ENCODE data around the gene RNF135. TPM values are rescaled to one million over a fixed set of nuclear protein-coding genes. Genes with fewer than 3 reads are reported as not detected.
"Not testable (repeated sequence)": the region's sequence is repeated elsewhere in the genome, so short reads cannot be mapped to it uniquely, and the experiment has no call there.

RNF135 gene
- total and polyA plus RNA-seq, 9 donors, result 7.8 to 11.2 (median 9.3) TPM

- DNase-seq, result no peak
- WGBS (ENCODE audit: insufficient coverage), result 87% methylated on average over 3 of the region's 6 CpGs
- peaks cover 37% of the 10 kb centered on the region for H3K36me3 ChIP-seq (ENCODE audit: control insufficient read depth, insufficient read depth, low read length)
These were observed 26.4 kb downstream of the RNF135 start for GRCh38 chr17:30997270-30997669.

GRCh38 chr17:30997842-30998241, 27.0 kb downstream of the RNF135 start:
- WGBS (ENCODE audit: insufficient coverage), result no CpG with 5 or more reads among the region's 5 CpGs
- Histone ChIP-seq H3K27me3 (ENCODE audit: control insufficient read depth, insufficient read depth, low read length) (no peaks in the 10 kb centered on the region), H3K4me1 (ENCODE audit: control insufficient read depth, insufficient read depth, low read length) (no peaks in the 10 kb centered on the region), H3K36me3 (ENCODE audit: control insufficient read depth, insufficient read depth, low read length) (peaks cover 40% of the 10 kb centered on the region), H3K27ac (ENCODE audit: low read length) (no peak overlapping the region), H3K4me3 (ENCODE audit: low read length) (no peak overlapping the region), H3K9me3 (replicated peaks; ENCODE audit: control insufficient read depth, low read depth, low read length) (no peaks in the 10 kb centered on the region)
- DNase-seq, result no peak

More at GRCh38 chr17:30997270-30997669, 26.4 kb downstream of the RNF135 start:
- no peaks in the 10 kb centered on the region for H3K9me3 ChIP-seq (replicated peaks; ENCODE audit: control insufficient read depth, low read depth, low read length)
- H3K27ac ChIP-seq (ENCODE audit: low read length), result no peak overlapping the region
- no peaks in the 10 kb centered on the region for H3K4me1 ChIP-seq (ENCODE audit: control insufficient read depth, insufficient read depth, low read length)
- no peaks in the 10 kb centered on the region for H3K27me3 ChIP-seq (ENCODE audit: control insufficient read depth, insufficient read depth, low read length)
- H3K4me3 ChIP-seq (ENCODE audit: low read length), result no peak overlapping the region

- H3K4me3 ChIP-seq (ENCODE audit: low read length), result no peak overlapping the region
- no peak overlapping the region for H3K27ac ChIP-seq (ENCODE audit: low read length)
- H3K4me1 ChIP-seq (ENCODE audit: control insufficient read depth, insufficient read depth, low read length), result no peaks in the 10 kb centered on the region
- 76% methylated on average over 3 of the region's 7 CpGs for WGBS (ENCODE audit: insufficient coverage)
- H3K9me3 ChIP-seq (replicated peaks; ENCODE audit: control insufficient read depth, low read depth, low read length), result no peaks in the 10 kb centered on the region
- peaks cover 36% of the 10 kb centered on the region for H3K36me3 ChIP-seq (ENCODE audit: control insufficient read depth, insufficient read depth, low read length)
- no peak for DNase-seq
- no peaks in the 10 kb centered on the region for H3K27me3 ChIP-seq (ENCODE audit: control insufficient read depth, insufficient read depth, low read length)
These were observed 31.2 kb downstream of the RNF135 start for GRCh38 chr17:31002047-31002446.

- no peak overlapping the region for H3K27ac ChIP-seq (ENCODE audit: low read length)
- H3K36me3 ChIP-seq (ENCODE audit: control insufficient read depth, insufficient read depth, low read length), result peaks cover 25% of the 10 kb centered on the region
- H3K4me3 ChIP-seq (ENCODE audit: low read length), result no peak overlapping the region
- H3K9me3 ChIP-seq (replicated peaks; ENCODE audit: control insufficient read depth, low read depth, low read length), result no peaks in the 10 kb centered on the region
- WGBS (ENCODE audit: insufficient coverage), result no CpG with 5 or more reads among the region's 5 CpGs
- no peak for DNase-seq
- H3K4me1 ChIP-seq (ENCODE audit: control insufficient read depth, insufficient read depth, low read length), result no peaks in the 10 kb centered on the region
- no peaks in the 10 kb centered on the region for H3K27me3 ChIP-seq (ENCODE audit: control insufficient read depth, insufficient read depth, low read length)
These were observed 32.5 kb downstream of the RNF135 start for GRCh38 chr17:31003225-31003866.

- Histone ChIP-seq H3K9me3 (replicated peaks; ENCODE audit: control insufficient read depth, low read depth, low read length) (no peaks in the 10 kb centered on the region), H3K4me1 (ENCODE audit: control insufficient read depth, insufficient read depth, low read length) (no peaks in the 10 kb centered on the region), H3K27me3 (ENCODE audit: control insufficient read depth, insufficient read depth, low read length) (peaks cover 5% of the 10 kb centered on the region), H3K36me3 (ENCODE audit: control insufficient read depth, insufficient read depth, low read length) (peaks cover 18% of the 10 kb centered on the region), H3K27ac (ENCODE audit: low read length) (no peak overlapping the region), H3K4me3 (ENCODE audit: low read length) (no peak overlapping the region)
- no CpG with 5 or more reads among the region's 2 CpGs for WGBS (ENCODE audit: insufficient coverage)
- no peak for DNase-seq
These were observed 33.3 kb downstream of the RNF135 start for GRCh38 chr17:31004160-31004559.

- H3K27me3 ChIP-seq (ENCODE audit: control insufficient read depth, insufficient read depth, low read length), result peaks cover 6% of the 10 kb centered on the region
- no peaks in the 10 kb centered on the region for H3K4me1 ChIP-seq (ENCODE audit: control insufficient read depth, insufficient read depth, low read length)
- H3K36me3 ChIP-seq (ENCODE audit: control insufficient read depth, insufficient read depth, low read length), result peaks cover 5% of the 10 kb centered on the region
- peak overlapping the region; percentile 58 for H3K4me3 ChIP-seq (ENCODE audit: low read length)
- peak overlapping the region; percentile 82 for H3K27ac ChIP-seq (ENCODE audit: low read length)
- H3K9me3 ChIP-seq (replicated peaks; ENCODE audit: control insufficient read depth, low read depth, low read length), result no peaks in the 10 kb centered on the region
- no peak for DNase-seq
- 20% methylated on average over 1 of the region's 9 CpGs for WGBS (ENCODE audit: insufficient coverage)
These were observed 37.0 kb downstream of the RNF135 start for GRCh38 chr17:31007695-31008373.

- Histone ChIP-seq H3K36me3 (ENCODE audit: control insufficient read depth, insufficient read depth, low read length) (peaks cover 4% of the 10 kb centered on the region), H3K4me1 (ENCODE audit: control insufficient read depth, insufficient read depth, low read length) (no peaks in the 10 kb centered on the region), H3K27ac (ENCODE audit: low read length) (peak overlapping the region; percentile 82), H3K4me3 (ENCODE audit: low read length) (peak overlapping the region; percentile 58), H3K27me3 (ENCODE audit: control insufficient read depth, insufficient read depth, low read length) (peaks cover 6% of the 10 kb centered on the region), H3K9me3 (replicated peaks; ENCODE audit: control insufficient read depth, low read depth, low read length) (no peaks in the 10 kb centered on the region)
- peak; percentile 79 for DNase-seq
- under 1% methylated on average over 65 of the region's 65 CpGs for WGBS (ENCODE audit: insufficient coverage)
These were observed 37.7 kb downstream of the RNF135 start for GRCh38 chr17:31008374-31009041.

- Histone ChIP-seq H3K4me3 (ENCODE audit: low read length) (peak overlapping the region; percentile 58), H3K27ac (ENCODE audit: low read length) (peak overlapping the region; percentile 82)
- H3K36me3 ChIP-seq (ENCODE audit: control insufficient read depth, insufficient read depth, low read length); H3K9me3 ChIP-seq (replicated peaks; ENCODE audit: control insufficient read depth, low read depth, low read length); H3K27me3 ChIP-seq (ENCODE audit: control insufficient read depth, insufficient read depth, low read length); H3K4me1 ChIP-seq (ENCODE audit: control insufficient read depth, insufficient read depth, low read length): not testable (repeated sequence)
- DNase-seq, result peak; percentile 50
- 10% methylated on average over 18 of the region's 34 CpGs for WGBS (ENCODE audit: insufficient coverage)
These were observed 38.3 kb downstream of the RNF135 start for GRCh38 chr17:31009042-31009702.

GRCh38 chr17:31010014-31010413, 39.2 kb downstream of the RNF135 start:
- not testable (repeated sequence) for DNase-seq; H3K36me3 ChIP-seq (ENCODE audit: control insufficient read depth, insufficient read depth, low read length); H3K4me3 ChIP-seq (ENCODE audit: low read length); H3K4me1 ChIP-seq (ENCODE audit: control insufficient read depth, insufficient read depth, low read length); H3K27me3 ChIP-seq (ENCODE audit: control insufficient read depth, insufficient read depth, low read length); H3K27ac ChIP-seq (ENCODE audit: low read length); H3K9me3 ChIP-seq (replicated peaks; ENCODE audit: control insufficient read depth, low read depth, low read length)
- no CpG with 5 or more reads among the region's 3 CpGs for WGBS (ENCODE audit: insufficient coverage)

GRCh38 chr17:31013844-31014243, 43.0 kb downstream of the RNF135 start:
- Histone ChIP-seq H3K4me3 (ENCODE audit: low read length) (no peak overlapping the region), H3K4me1 (ENCODE audit: control insufficient read depth, insufficient read depth, low read length) (no peaks in the 10 kb centered on the region), H3K27me3 (ENCODE audit: control insufficient read depth, insufficient read depth, low read length) (peaks cover 4% of the 10 kb centered on the region), H3K36me3 (ENCODE audit: control insufficient read depth, insufficient read depth, low read length) (no peaks in the 10 kb centered on the region), H3K27ac (ENCODE audit: low read length) (no peak overlapping the region), H3K9me3 (replicated peaks; ENCODE audit: control insufficient read depth, low read depth, low read length) (no peaks in the 10 kb centered on the region)
- no peak for DNase-seq
- 80% methylated on average over 2 of the region's 3 CpGs for WGBS (ENCODE audit: insufficient coverage)

Data from muscle of leg (tissue), 11 donors.